ENCODE data around the gene RAPGEF3.
A peak's percentile ranks its signal among the peaks of the same experiment; 100 is the strongest.

Gene RAPGEF3

GRCh38 chr12:47758834-47759690, at the start of gene RAPGEF3:
TSS of gene RAPGEF3 (minus strand) at chr12:47758880. CDS start at chr12:47758556, 324 bp downstream.
- peak; percentile 88 for DNase-seq

- peak; percentile 65 for DNase-seq
Observed at GRCh38 chr12:47808050-47808449, 49.4 kb upstream of the RAPGEF3 start.

GRCh38 chr12:47807338-47807737, 48.7 kb upstream of the RAPGEF3 start:
- DNase-seq = no peak

GRCh38 chr12:47805417-47805816, 46.7 kb upstream of the RAPGEF3 start:
- no peak for DNase-seq

- DNase-seq = no peak
Observed at GRCh38 chr12:47804171-47804570, 45.5 kb upstream of the RAPGEF3 start.

GRCh38 chr12:47803191-47803875, 44.7 kb upstream of the RAPGEF3 start:
- no peak for DNase-seq

- DNase-seq = no peak
Observed at GRCh38 chr12:47802312-47802711, 43.6 kb upstream of the RAPGEF3 start.

GRCh38 chr12:47801904-47802246, 43.2 kb upstream of the RAPGEF3 start:
- no peak for DNase-seq

- DNase-seq = no peak
Observed at GRCh38 chr12:47801170-47801903, 42.7 kb upstream of the RAPGEF3 start.

- no peak for DNase-seq
Observed at GRCh38 chr12:47800582-47800981, 41.9 kb upstream of the RAPGEF3 start.

GRCh38 chr12:47799357-47799955, 40.8 kb upstream of the RAPGEF3 start:
- DNase-seq = no peak

- no peak for DNase-seq
Observed at GRCh38 chr12:47798382-47798948, 39.8 kb upstream of the RAPGEF3 start.

- no peak for DNase-seq
Observed at GRCh38 chr12:47797441-47797840, 38.8 kb upstream of the RAPGEF3 start.

- DNase-seq = no peak
Observed at GRCh38 chr12:47795814-47796411, 37.2 kb upstream of the RAPGEF3 start.

- DNase-seq = no peak
Observed at GRCh38 chr12:47795121-47795813, 36.6 kb upstream of the RAPGEF3 start.

- no peak for DNase-seq
Observed at GRCh38 chr12:47794679-47795078, 36.0 kb upstream of the RAPGEF3 start.

- DNase-seq = no peak
Observed at GRCh38 chr12:47793015-47793681, 34.5 kb upstream of the RAPGEF3 start.

GRCh38 chr12:47791874-47792273, 33.2 kb upstream of the RAPGEF3 start:
- DNase-seq = no peak

GRCh38 chr12:47791351-47791746, 32.7 kb upstream of the RAPGEF3 start:
- no peak for DNase-seq

- DNase-seq = no peak
Observed at GRCh38 chr12:47790676-47791350, 32.1 kb upstream of the RAPGEF3 start.
